HG02885 (cell line): ENCODE results near the gene DSCAM.
"Not testable (repeated sequence)": the region's sequence is repeated elsewhere in the genome, so short reads cannot be mapped to it uniquely, and the experiment has no call there.

Experiments used
- ATAC-seq: cut with Tn5 transposase; IDR thresholded peaks from one replicate; pipeline ENCODE4 v1.9.1; 2021; ENCODE audit warnings: mild to moderate bottlenecking; ENCODE audit not compliant: unreplicated experiment, poor library complexity

Gene DSCAM

GRCh38 chr21:40215941-40216340 is 631.0 kb downstream of the DSCAM start:
- ATAC-seq, result no peak

GRCh38 chr21:40210251-40210650 is 636.7 kb downstream of the DSCAM start:
- no peak for ATAC-seq

- ATAC-seq, result no peak
Observed at GRCh38 chr21:40208948-40209345, 638.0 kb downstream of the DSCAM start.

GRCh38 chr21:40208206-40208947 is 638.6 kb downstream of the DSCAM start:
- no peak for ATAC-seq

GRCh38 chr21:40200946-40201345 is 646.0 kb downstream of the DSCAM start:
- ATAC-seq, result no peak

GRCh38 chr21:40200126-40200525 is 646.8 kb downstream of the DSCAM start:
- ATAC-seq, result no peak

- ATAC-seq, result no peak
Observed at GRCh38 chr21:40194185-40194980, 652.6 kb downstream of the DSCAM start.

- no peak for ATAC-seq
Observed at GRCh38 chr21:40191616-40192015, 655.3 kb downstream of the DSCAM start.

GRCh38 chr21:40191196-40191595 is 655.8 kb downstream of the DSCAM start:
- ATAC-seq, result no peak

GRCh38 chr21:40187946-40188654 is 658.9 kb downstream of the DSCAM start:
- no peak for ATAC-seq

GRCh38 chr21:40187244-40187643 is 659.7 kb downstream of the DSCAM start:
- no peak for ATAC-seq

GRCh38 chr21:40186045-40186444 is 660.9 kb downstream of the DSCAM start:
- no peak for ATAC-seq

- no peak for ATAC-seq
Observed at GRCh38 chr21:40185208-40185607, 661.8 kb downstream of the DSCAM start.

- ATAC-seq, result not testable (repeated sequence)
Observed at GRCh38 chr21:40182491-40182890, 664.5 kb downstream of the DSCAM start.

- no peak for ATAC-seq
Observed at GRCh38 chr21:40179166-40179565, 667.8 kb downstream of the DSCAM start.

GRCh38 chr21:40178726-40179125 is 668.2 kb downstream of the DSCAM start:
- ATAC-seq, result no peak

GRCh38 chr21:40177979-40178378 is 669.0 kb downstream of the DSCAM start:
- ATAC-seq, result no peak

- no peak for ATAC-seq
Observed at GRCh38 chr21:40176724-40177123, 670.2 kb downstream of the DSCAM start.

GRCh38 chr21:40173816-40174215 is 673.1 kb downstream of the DSCAM start:
- ATAC-seq, result no peak

GRCh38 chr21:40169971-40170370 is 677.0 kb downstream of the DSCAM start:
- no peak for ATAC-seq

- no peak for ATAC-seq
Observed at GRCh38 chr21:40166291-40166843, 680.6 kb downstream of the DSCAM start.
